ENCODE results near the gene DAP.

DNA sequence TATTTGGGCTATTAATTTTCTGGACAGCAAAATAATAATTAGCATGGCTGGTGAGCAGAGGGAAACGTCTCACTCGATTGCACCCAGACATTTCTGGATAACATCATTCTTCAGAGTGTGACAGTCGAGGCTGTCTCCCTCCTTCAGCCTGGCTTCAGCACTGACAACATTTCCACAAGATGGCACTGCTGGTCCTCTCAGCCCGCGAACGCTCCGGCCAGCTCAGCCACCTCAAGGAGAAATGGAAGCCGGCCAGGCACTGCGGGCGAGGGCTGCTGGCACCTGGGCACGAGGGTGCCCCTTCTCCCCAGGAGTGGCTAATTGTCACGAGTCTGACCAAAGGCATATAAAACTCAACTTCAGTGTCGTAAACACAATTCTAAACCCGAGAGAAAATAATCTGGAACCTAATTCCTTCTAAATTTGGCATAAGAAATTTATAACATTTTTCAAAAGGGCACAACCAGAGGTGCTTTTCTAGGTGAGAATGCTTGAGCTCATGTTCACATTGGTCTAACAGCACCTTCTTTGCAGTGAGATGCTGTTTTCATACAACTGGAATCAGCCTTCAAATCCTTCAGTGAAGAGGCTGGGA lies 65.9 kb downstream of the DAP start:
- TF ChIP-seq ZFP30 (CRISPR knock-in tag; IDR thresholded peaks at IDR 0.05): no peak
- TF ChIP-seq TOX (CRISPR knock-in tag; IDR thresholded peaks at IDR 0.05; ENCODE audit: borderline replicate concordance): no peak
- no peak for TF ChIP-seq ZFP3 (CRISPR knock-in tag; IDR thresholded peaks at IDR 0.05)
- no peak for TF ChIP-seq RARB (CRISPR knock-in tag; IDR thresholded peaks at IDR 0.05)
- no peak for TF ChIP-seq CSDC2 (CRISPR knock-in tag; IDR thresholded peaks at IDR 0.05)
- no peak for TF ChIP-seq ZNF565 (CRISPR knock-in tag; conservative IDR thresholded peaks at IDR 0.05; ENCODE audit: low read depth)
- TF ChIP-seq SNAI2 (CRISPR knock-in tag; IDR thresholded peaks at IDR 0.05): no peak
- no peak for TF ChIP-seq ZNF70 (CRISPR knock-in tag; IDR thresholded peaks at IDR 0.05)
- no peak for TF ChIP-seq ARNTL (CRISPR knock-in tag; IDR thresholded peaks at IDR 0.05; ENCODE audit: borderline replicate concordance, low read depth)
- TF ChIP-seq GLIS3 (CRISPR knock-in tag; IDR thresholded peaks at IDR 0.05): no peak
- TF ChIP-seq, protein P1, sequence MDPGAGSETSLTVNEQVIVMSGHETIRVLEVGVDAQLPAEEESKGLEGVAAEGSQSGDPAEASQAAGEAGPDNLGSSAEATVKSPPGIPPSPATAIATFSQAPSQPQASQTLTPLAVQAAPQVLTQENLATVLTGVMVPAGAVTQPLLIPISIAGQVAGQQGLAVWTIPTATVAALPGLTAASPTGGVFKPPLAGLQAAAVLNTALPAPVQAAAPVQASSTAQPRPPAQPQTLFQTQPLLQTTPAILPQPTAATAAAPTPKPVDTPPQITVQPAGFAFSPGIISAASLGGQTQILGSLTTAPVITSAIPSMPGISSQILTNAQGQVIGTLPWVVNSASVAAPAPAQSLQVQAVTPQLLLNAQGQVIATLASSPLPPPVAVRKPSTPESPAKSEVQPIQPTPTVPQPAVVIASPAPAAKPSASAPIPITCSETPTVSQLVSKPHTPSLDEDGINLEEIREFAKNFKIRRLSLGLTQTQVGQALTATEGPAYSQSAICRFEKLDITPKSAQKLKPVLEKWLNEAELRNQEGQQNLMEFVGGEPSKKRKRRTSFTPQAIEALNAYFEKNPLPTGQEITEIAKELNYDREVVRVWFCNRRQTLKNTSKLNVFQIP (CRISPR knock-in tag; IDR thresholded peaks at IDR 0.05; ENCODE audit: borderline replicate concordance, low read depth): no peak
- no peak for TF ChIP-seq PPARA (CRISPR knock-in tag; IDR thresholded peaks at IDR 0.05; ENCODE audit: borderline replicate concordance)

Data from SK-N-SH treated with all-trans-retinoic acid at 6 μM for 48 hours (cell line).